HepG2 (cell line): ENCODE results near the gene TP53BP2. TPM values are rescaled to one million over a fixed set of nuclear protein-coding genes. Genes with fewer than 3 reads are reported as not detected.

Experiments used
- ATM ChIP-seq: fragments of 450-650 bp; IDR thresholded peaks from 2 replicates; pipeline ENCODE4 v1.7.1; 2017; ENCODE audit warnings: mild to moderate bottlenecking, borderline replicate concordance
- FOXJ3 ChIP-seq: sonication (generic); formaldehyde crosslinking; IDR thresholded peaks from 2 replicates; pipeline ENCODE4 v1.4.0; 2020; ENCODE audit warnings: missing genetic modification reagents, mild to moderate bottlenecking, borderline replicate concordance
- GMEB2 ChIP-seq: IDR thresholded peaks from 2 replicates; pipeline ENCODE4 v1.6.1; 2016; ENCODE audit warnings: missing biosample characterization, missing genetic modification reagents, low read depth
- HDAC1 ChIP-seq: sonication (generic); formaldehyde crosslinking; IDR thresholded peaks from 2 replicates; pipeline ENCODE4 v1.5.1; 2020; ENCODE audit warnings: mild to moderate bottlenecking, missing genetic modification reagents
- KAT7 ChIP-seq: IDR thresholded peaks from 2 replicates; pipeline ENCODE4 v1.6.1; 2018; ENCODE audit warnings: borderline replicate concordance, missing compliant biosample characterization
- RERE ChIP-seq: IDR thresholded peaks from 2 replicates; pipeline ENCODE4 v1.6.1; 2016; ENCODE audit warnings: low read depth, missing genetic modification reagents, missing compliant biosample characterization
- RFXAP ChIP-seq: sonication (generic); formaldehyde crosslinking; IDR thresholded peaks from 2 replicates; pipeline ENCODE4 v1.4.0; 2020; ENCODE audit warnings: missing genetic modification reagents, borderline replicate concordance
- USF2 ChIP-seq, 2 experiments: sonication (generic) in 1 of 2; formaldehyde crosslinking in 1 of 2; IDR thresholded peaks; 2 replicates each; pipeline versions ENCODE4 v1.5.1 to v1.6.1; 2011 to 2020; ENCODE audit warnings: borderline replicate concordance in 1 of 2, low read depth in 1 of 2, low read length in 1 of 2, mild to moderate bottlenecking in 1 of 2, missing genetic modification reagents in 1 of 2, moderate library complexity in 1 of 2
- ZFP90 ChIP-seq: sonication (generic); formaldehyde crosslinking; IDR thresholded peaks from 2 replicates; pipeline ENCODE4 v1.8.0; 2022; ENCODE audit warnings: missing genetic modification reagents, mild to moderate bottlenecking, inconsistent platforms, borderline replicate concordance
- ZNF124 ChIP-seq: sonication (generic); formaldehyde crosslinking; IDR thresholded peaks from 2 replicates; pipeline ENCODE4 v1.4.0; 2020; ENCODE audit warnings: missing genetic modification reagents
- ZNF235 ChIP-seq: sonication (generic); formaldehyde crosslinking; IDR thresholded peaks from 2 replicates; pipeline ENCODE4 v1.8.1; 2023; ENCODE audit warnings: mild to moderate bottlenecking, missing genetic modification reagents, borderline replicate concordance
- ZNF296 ChIP-seq: sonication (generic); formaldehyde crosslinking; conservative IDR thresholded peaks from 2 replicates; pipeline ENCODE4 v1.5.0; 2020; ENCODE audit warnings: mild to moderate bottlenecking, missing genetic modification reagents
- ZNF512B ChIP-seq: sonication (generic); formaldehyde crosslinking; IDR thresholded peaks from 2 replicates; pipeline ENCODE4 v1.5.1; 2020; ENCODE audit warnings: missing genetic modification reagents, mild to moderate bottlenecking, borderline replicate concordance
- ZNF770 ChIP-seq: sonication (generic); formaldehyde crosslinking; IDR thresholded peaks from 2 replicates; pipeline ENCODE4 v1.5.0; 2020; ENCODE audit warnings: mild to moderate bottlenecking, missing genetic modification reagents
- ZNF773 ChIP-seq: sonication (generic); formaldehyde crosslinking; IDR thresholded peaks from 2 replicates; pipeline ENCODE4 v1.4.0; 2020; ENCODE audit warnings: missing genetic modification reagents, borderline replicate concordance
- polyA plus RNA-seq, 8 experiments: library from polyadenylated mRNA; depleted of rRNA in 3 of 8; stranded (reverse) in 7 of 8; unstranded in 1 of 8; fragments of >200 nt; fragmentation: Illumina TruSeq in 4 of 8; extraction: Trizol in 4 of 8; gene quantifications; 2 replicates each; pipeline versions ENCODE4 v1.2.1 to v1.2.3, GENCODE V29; 2011 to 2016; ENCODE audit warnings: low read depth in 4 of 8, missing spikeins in 1 of 8, mixed read lengths in 1 of 8; ENCODE audit not compliant: insufficient read depth in 1 of 8
- total RNA-seq, 5 experiments: library from RNA; depleted of rRNA; stranded (reverse); fragments of >200 nt; fragmentation: Illumina TruSeq; extraction: Trizol; gene quantifications; 2 replicates each; pipeline ENCODE4 v1.2.3, GENCODE V29; 2016; ENCODE audit warnings: low read depth in 1 of 5

TP53BP2 gene
- total and polyA plus RNA-seq, 2 of the 13 experiments (the other 11 are each of a cell fraction or from before 2014, with no cell fraction given): 10.0 to 14.0 TPM

GRCh38 chr1:223886516-223886921, 40.8 kb upstream of the TP53BP2 start (continued):
- TF ChIP-seq USF2 (IDR thresholded peaks at IDR 0.05; ENCODE audit: low read depth, low read length) (no peak), USF2 (CRISPR knock-in tag; IDR thresholded peaks at IDR 0.05; ENCODE audit: borderline replicate concordance) (no peak), GMEB2 (CRISPR knock-in tag) (no peak), ZNF512B (no peak), FOXJ3 (CRISPR knock-in tag) (0 out of 2 replicates have a peak, but pooled peaks have one; percentile 25), ZFP90 (CRISPR knock-in tag) (no peak), ZNF773 (no peak), ZNF235 (CRISPR knock-in tag) (no peak), ATM (no peak), KAT7 (CRISPR knock-in tag) (no peak), RERE (CRISPR knock-in tag) (peak; percentile 89), HDAC1 (peak; percentile 93), ZNF124 (CRISPR knock-in tag) (no peak), ZNF770 (CRISPR knock-in tag) (no peak), RFXAP (no peak), ZNF296 (CRISPR knock-in tag) (no peak)
